Activated CD8-positive, alpha-beta memory T cell treated with anti-CD3 and anti-CD28 coated beads for 1 hour (primary cell): ENCODE measurements around the gene ACP1.
A peak's percentile ranks its signal among the peaks of the same experiment; 100 is the strongest.

Experiments
- DNase-seq, 2 donors: peaks; one replicate each; pipeline ENCODE4 v3.0.0-alpha.2; 2020; ENCODE audit warnings: low read depth in 1 of 2; ENCODE audit errors: extremely low read depth in 1 of 2

ACP1 gene

GRCh38 chr2:254241-254640 is 10.5 kb upstream of the ACP1 start:
- no peak for DNase-seq

GRCh38 chr2:255195-255594 is 9.6 kb upstream of the ACP1 start:
- no peak for DNase-seq

- DNase-seq, result no peak
These were observed 8.7 kb upstream of the ACP1 start for GRCh38 chr2:256094-256493.

GRCh38 chr2:257429-257828 is 7.3 kb upstream of the ACP1 start:
- no peak for DNase-seq

- no peak for DNase-seq
These were observed 6.9 kb upstream of the ACP1 start for GRCh38 chr2:257842-258241.

- no peak for DNase-seq
These were observed 5.8 kb upstream of the ACP1 start for GRCh38 chr2:258933-259332.

- no peak for DNase-seq
These were observed 4.9 kb upstream of the ACP1 start for GRCh38 chr2:259789-260331.

GRCh38 chr2:260507-261161 is 4.1 kb upstream of the ACP1 start:
- no peak for DNase-seq

GRCh38 chr2:262117-262516 is 2.6 kb upstream of the ACP1 start:
- DNase-seq, result no peak

GRCh38 chr2:263022-263738 is 1.6 kb upstream of the ACP1 start:
- no peak for DNase-seq

GRCh38 chr2:263774-264492 is 814 bp upstream of the ACP1 start, which contains the start of gene SH3YL1:
TSS of gene SH3YL1 (minus strand) at chr2:264032. CDS start at chr2:263984, 48 bp downstream.
- peak; percentile 23 to 38 for DNase-seq

- no peak for DNase-seq
These were observed 3.6 kb downstream of the ACP1 start for GRCh38 chr2:268323-268722.

- DNase-seq, result no peak
These were observed 4.7 kb downstream of the ACP1 start for GRCh38 chr2:269356-270030.

GRCh38 chr2:270861-271260 is 6.1 kb downstream of the ACP1 start:
- DNase-seq, result no peak

- no peak for DNase-seq
These were observed 7.2 kb downstream of the ACP1 start for GRCh38 chr2:271917-272316.

- DNase-seq, result no peak
These were observed 8.6 kb downstream of the ACP1 start for GRCh38 chr2:273333-273732.

GRCh38 chr2:274503-274902 is 9.8 kb downstream of the ACP1 start:
- no peak for DNase-seq

GRCh38 chr2:275466-275865 is 10.7 kb downstream of the ACP1 start:
- no peak for DNase-seq

GRCh38 chr2:278312-278926 is 13.7 kb downstream of the ACP1 start:
- DNase-seq, result no peak

- no peak for DNase-seq
These were observed 14.2 kb downstream of the ACP1 start for GRCh38 chr2:278927-279320.

GRCh38 chr2:279366-279765 is 14.6 kb downstream of the ACP1 start:
- no peak for DNase-seq
